Activated B cell treated with CpG ODN at 0.5 μM for 24 hours (primary cell): ENCODE data around the gene MROH2A. TPM values are rescaled to one million over a fixed set of nuclear protein-coding genes. Genes with fewer than 3 reads are reported as not detected.

ENCODE experiments used
- ATAC-seq: fragments of 200-7000 bp; cut with Tn5 transposase; one replicate; pipeline ENCODE4 v1.10.0; 2021; ENCODE audit warnings: low read depth, mild to moderate bottlenecking, moderate library complexity
- CTCF ChIA-PET: fragments of 350-600 bp; sonication (Branson Sonifier 250); formaldehyde crosslinking; loops from one replicate; lab custom pipeline; 2021; ENCODE audit warnings: antibody characterized with exemption; lab: Charles Lee
- POLR2A ChIA-PET: fragments of 350-600 bp; sonication (Branson Sonifier 250); formaldehyde crosslinking; loops from one replicate; lab custom pipeline; 2021; ENCODE audit warnings: antibody characterized with exemption; lab: Charles Lee
- DNase-seq: peaks from one replicate; pipeline ENCODE4 v3.0.0; 2022
- H3K27ac Mint-ChIP-seq: one replicate; pipeline ENCODE4 v1.8.0; 2020; ENCODE audit warnings: mixed read lengths
- H3K27me3 Mint-ChIP-seq: one replicate; pipeline ENCODE4 v1.8.0; 2021; ENCODE audit warnings: mixed read lengths
- H3K36me3 Mint-ChIP-seq: one replicate; pipeline ENCODE4 v1.8.0; 2021; ENCODE audit warnings: low read depth, mixed read lengths
- H3K4me1 Mint-ChIP-seq: one replicate; pipeline ENCODE4 v1.8.0; 2021; ENCODE audit warnings: mixed read lengths
- H3K4me3 Mint-ChIP-seq: one replicate; pipeline ENCODE4 v1.8.0; 2020; ENCODE audit warnings: mild to moderate bottlenecking, mixed read lengths
- H3K9me3 Mint-ChIP-seq: one replicate; pipeline ENCODE4 v1.8.0; 2020; ENCODE audit warnings: mixed read lengths
- intact Hi-C: fragments of 100-400 bp; cut with micrococcal nuclease; formaldehyde crosslinking; loops from one replicate; pipeline ENCODE4 v1.15.1; 2024
- total RNA-seq: library from RNA; stranded (reverse); gene quantifications from 2 replicates; pipeline ENCODE4 v1.2.3, GENCODE V29; 2022
- TF ChIP-seq, protein P1 (sequence below): fragments of 200-600 bp; IDR thresholded peaks from one replicate; pipeline ENCODE4 v1.8.0; 2022; ENCODE audit warnings: antibody characterized with exemption, mild to moderate bottlenecking

The MROH2A gene
- total RNA-seq, 1 donor from 2014 or later = not detected

DNA sequence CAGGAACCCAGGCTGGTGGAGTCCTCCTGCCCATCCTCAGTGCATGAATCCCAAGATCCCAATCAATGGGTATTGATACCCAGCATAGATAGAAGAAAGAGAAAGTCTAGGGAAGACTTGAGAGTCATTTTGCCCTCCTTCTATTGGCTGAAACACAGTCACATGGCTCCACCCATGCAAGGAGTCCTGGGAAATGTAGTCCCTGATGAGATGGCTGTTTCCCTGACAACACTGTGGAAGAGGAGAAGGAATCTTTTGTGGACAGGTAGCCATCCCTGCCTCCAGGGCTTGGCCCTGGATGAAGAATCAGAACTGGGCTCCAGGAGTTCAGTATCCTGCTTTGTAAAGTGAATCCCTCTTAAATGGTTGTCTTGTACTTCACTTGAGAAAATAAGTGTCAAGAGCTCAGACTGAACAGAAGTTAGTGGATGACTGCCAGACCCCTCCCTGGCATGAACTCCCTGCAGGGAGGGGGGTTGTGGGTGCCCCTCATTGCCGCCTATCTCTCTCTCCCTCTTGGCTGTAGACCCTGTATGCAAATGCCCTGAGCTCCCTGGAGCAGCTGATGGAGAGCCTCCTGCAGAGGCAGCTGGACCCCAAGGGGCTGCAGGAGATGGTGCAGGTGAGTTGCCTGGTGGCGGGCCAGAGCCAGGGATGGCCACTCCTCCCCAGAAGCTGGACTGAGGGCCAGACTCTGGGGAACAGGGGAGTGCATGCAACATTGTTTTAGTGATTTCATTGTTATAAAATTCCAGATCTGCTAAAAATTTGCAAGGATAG is 36.1 kb downstream of the MROH2A start:
- Mint-ChIP-seq H3K9me3 (no peaks in the 10 kb centered on the region), H3K27me3 (peaks cover 20% of the 10 kb centered on the region), H3K4me1 (no peaks in the 10 kb centered on the region), H3K36me3 (no peaks in the 10 kb centered on the region), H3K4me3 (no peak overlapping the region), H3K27ac (no peak overlapping the region)
- DNase-seq = no peak
- ATAC-seq = no peak
- ChIA-PET CTCF (no interaction called here), POLR2A (no interaction called here)
- intact Hi-C loops = no loop called here
- TF ChIP-seq, protein P1, sequence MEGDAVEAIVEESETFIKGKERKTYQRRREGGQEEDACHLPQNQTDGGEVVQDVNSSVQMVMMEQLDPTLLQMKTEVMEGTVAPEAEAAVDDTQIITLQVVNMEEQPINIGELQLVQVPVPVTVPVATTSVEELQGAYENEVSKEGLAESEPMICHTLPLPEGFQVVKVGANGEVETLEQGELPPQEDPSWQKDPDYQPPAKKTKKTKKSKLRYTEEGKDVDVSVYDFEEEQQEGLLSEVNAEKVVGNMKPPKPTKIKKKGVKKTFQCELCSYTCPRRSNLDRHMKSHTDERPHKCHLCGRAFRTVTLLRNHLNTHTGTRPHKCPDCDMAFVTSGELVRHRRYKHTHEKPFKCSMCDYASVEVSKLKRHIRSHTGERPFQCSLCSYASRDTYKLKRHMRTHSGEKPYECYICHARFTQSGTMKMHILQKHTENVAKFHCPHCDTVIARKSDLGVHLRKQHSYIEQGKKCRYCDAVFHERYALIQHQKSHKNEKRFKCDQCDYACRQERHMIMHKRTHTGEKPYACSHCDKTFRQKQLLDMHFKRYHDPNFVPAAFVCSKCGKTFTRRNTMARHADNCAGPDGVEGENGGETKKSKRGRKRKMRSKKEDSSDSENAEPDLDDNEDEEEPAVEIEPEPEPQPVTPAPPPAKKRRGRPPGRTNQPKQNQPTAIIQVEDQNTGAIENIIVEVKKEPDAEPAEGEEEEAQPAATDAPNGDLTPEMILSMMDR = no peak

DNA sequence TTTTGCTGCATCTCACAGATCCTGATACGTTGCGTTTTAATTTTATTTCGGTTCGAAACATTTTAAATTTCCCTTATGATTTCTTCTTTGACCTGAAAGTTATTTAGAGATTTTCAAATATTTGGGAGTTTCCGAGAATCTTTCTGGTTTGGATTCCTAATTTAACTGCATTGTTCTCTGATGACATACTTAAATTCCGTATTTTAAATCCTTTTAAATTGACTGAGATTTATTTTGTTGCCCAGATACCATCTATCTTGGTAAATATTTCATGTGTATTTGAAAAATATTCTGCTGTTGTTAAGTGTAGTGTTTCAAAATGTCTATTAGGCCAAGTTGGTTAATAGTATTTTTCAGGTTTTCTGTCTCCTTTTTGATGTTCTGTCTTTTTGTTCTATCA is 37.7 kb downstream of the MROH2A start:
- ChIA-PET CTCF (no interaction called here), POLR2A (no interaction called here)
- H3K27ac Mint-ChIP-seq = no peak overlapping the region

DNA sequence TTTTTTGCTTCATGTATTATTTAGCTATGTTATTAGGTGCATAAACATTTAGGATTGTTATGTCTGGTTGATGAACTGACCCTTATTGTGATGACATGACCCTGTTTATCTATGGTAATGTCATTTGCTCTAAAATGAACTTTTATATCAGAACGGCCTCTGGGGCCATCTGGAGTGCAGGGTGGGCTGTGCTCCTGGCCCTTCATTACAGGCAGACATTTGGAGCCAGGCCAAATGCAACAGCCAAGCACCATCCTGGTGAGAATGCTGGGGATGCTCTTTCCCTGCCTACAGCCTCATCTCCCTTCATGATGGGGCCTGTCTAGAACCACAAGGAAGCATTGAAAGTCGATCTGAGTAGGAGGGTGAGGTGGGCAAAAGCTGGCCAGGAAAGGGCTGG is 38.2 kb downstream of the MROH2A start:
- intact Hi-C loops = no loop called here
- no peaks in the 10 kb centered on the region for H3K36me3 Mint-ChIP-seq
- no peak for ATAC-seq
- no peak for DNase-seq
- POLR2A ChIA-PET = no interaction called here
- H3K27ac Mint-ChIP-seq = no peak overlapping the region
- H3K4me3 Mint-ChIP-seq = no peak overlapping the region
- TF ChIP-seq, protein P1 = no peak
- CTCF ChIA-PET = no interaction called here
- peaks cover 20% of the 10 kb centered on the region for H3K27me3 Mint-ChIP-seq
- H3K4me1 Mint-ChIP-seq = no peaks in the 10 kb centered on the region
- H3K9me3 Mint-ChIP-seq = no peaks in the 10 kb centered on the region

More for the DNA sequence above, 37.7 kb downstream of the MROH2A start:
- intact Hi-C loops = no loop called here
- TF ChIP-seq, protein P1 = no peak
- H3K36me3 Mint-ChIP-seq = no peaks in the 10 kb centered on the region
- H3K4me3 Mint-ChIP-seq = no peak overlapping the region
- no peaks in the 10 kb centered on the region for H3K4me1 Mint-ChIP-seq
- ATAC-seq (no peak), DNase-seq (no peak)
- H3K9me3 Mint-ChIP-seq = no peaks in the 10 kb centered on the region
- peaks cover 20% of the 10 kb centered on the region for H3K27me3 Mint-ChIP-seq

DNA sequence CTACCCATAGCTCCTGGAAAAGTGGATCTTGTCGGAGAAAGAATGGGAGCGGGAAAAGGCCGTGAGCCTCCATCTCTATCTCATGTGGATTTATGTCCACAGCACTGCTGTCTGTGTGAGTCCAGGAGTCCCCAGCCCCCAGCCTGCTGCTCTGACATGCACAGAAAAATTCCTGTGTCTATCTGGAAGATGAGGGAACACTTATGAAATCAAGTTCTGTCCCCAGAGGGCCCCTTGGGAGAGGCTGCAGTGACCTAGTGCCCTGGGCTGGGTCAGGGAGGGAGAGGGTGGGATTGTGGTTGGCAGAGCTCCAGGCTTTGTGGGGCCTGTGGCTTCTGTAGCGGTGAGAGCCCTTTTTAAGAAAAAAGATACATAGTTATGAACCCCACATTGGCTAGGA is 38.6 kb downstream of the MROH2A start:
- no peak for DNase-seq
- CTCF ChIA-PET = no interaction called here
- Mint-ChIP-seq H3K27ac (no peak overlapping the region), H3K9me3 (no peaks in the 10 kb centered on the region), H3K4me1 (no peaks in the 10 kb centered on the region), H3K27me3 (peaks cover 20% of the 10 kb centered on the region), H3K4me3 (no peak overlapping the region), H3K36me3 (no peaks in the 10 kb centered on the region)
- TF ChIP-seq, protein P1 = no peak
- POLR2A ChIA-PET = no interaction called here
- no peak for ATAC-seq
- intact Hi-C loops = no loop called here

DNA sequence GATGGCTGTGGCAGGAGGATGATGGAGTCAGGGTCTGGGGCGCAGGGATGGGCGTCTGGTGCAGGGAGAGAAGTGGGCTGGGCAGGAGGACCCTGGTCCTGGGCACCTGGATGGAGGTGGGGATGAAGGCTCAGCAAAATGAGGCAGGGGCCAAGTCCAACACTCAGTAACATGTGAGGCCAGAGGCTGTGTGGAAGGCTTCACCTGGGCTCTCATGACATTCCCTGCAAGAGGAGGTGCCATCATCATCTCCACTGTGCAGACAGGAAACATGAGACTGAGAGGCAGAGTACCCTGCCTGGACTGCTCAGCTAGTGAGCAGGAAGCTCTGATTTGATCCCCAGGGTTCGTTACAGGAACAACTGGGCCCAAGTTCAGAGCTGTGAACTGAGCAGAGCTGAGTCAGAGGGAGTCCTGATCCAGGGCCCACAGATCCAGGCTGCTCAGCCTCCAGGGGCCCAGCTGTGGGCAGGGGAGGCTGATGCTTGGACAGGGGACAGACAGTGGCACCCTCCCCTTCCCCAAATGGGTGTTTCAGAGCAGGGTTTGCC is 39.3 kb downstream of the MROH2A start:
- Mint-ChIP-seq H3K9me3 (no peaks in the 10 kb centered on the region), H3K27me3 (peaks cover 20% of the 10 kb centered on the region), H3K27ac (no peak overlapping the region), H3K36me3 (no peaks in the 10 kb centered on the region), H3K4me1 (no peaks in the 10 kb centered on the region), H3K4me3 (no peak overlapping the region)
- ChIA-PET CTCF (no interaction called here), POLR2A (no interaction called here)
- intact Hi-C loops = no loop called here
- DNase-seq (no peak), ATAC-seq (no peak)
- TF ChIP-seq, protein P1 = no peak
